Medulla oblongata (tissue), 1 donor: ENCODE data around the gene KDM5C.

Source experiments
- DNase-seq: peaks from one replicate; pipeline ENCODE4 v3.0.0-alpha.2; 2015; ENCODE audit errors: extremely low spot score

Gene KDM5C

GRCh38 chrX:53250556-53250955 lies 25.5 kb upstream of the KDM5C start:
- DNase-seq, result no peak

GRCh38 chrX:53249408-53250042 lies 24.5 kb upstream of the KDM5C start:
- DNase-seq, result no peak

- DNase-seq, result no peak
Measured at GRCh38 chrX:53247928-53248327, 22.9 kb upstream of the KDM5C start.

- DNase-seq, result no peak
Measured at GRCh38 chrX:53246231-53246630, 21.2 kb upstream of the KDM5C start.

GRCh38 chrX:53244610-53245009 lies 19.6 kb upstream of the KDM5C start:
- no peak for DNase-seq

GRCh38 chrX:53242310-53242709 lies 17.3 kb upstream of the KDM5C start:
- DNase-seq, result no peak

GRCh38 chrX:53241558-53241957 lies 16.6 kb upstream of the KDM5C start:
- DNase-seq, result no peak

GRCh38 chrX:53239474-53239873 lies 14.5 kb upstream of the KDM5C start:
- no peak for DNase-seq

GRCh38 chrX:53237056-53237455 lies 12.0 kb upstream of the KDM5C start:
- no peak for DNase-seq

GRCh38 chrX:53236025-53236679 lies 11.1 kb upstream of the KDM5C start:
- DNase-seq, result no peak

- no peak for DNase-seq
Measured at GRCh38 chrX:53235566-53235965, 10.6 kb upstream of the KDM5C start.

- DNase-seq, result no peak
Measured at GRCh38 chrX:53234484-53234883, 9.5 kb upstream of the KDM5C start.

- DNase-seq, result no peak
Measured at GRCh38 chrX:53233536-53233935, 8.5 kb upstream of the KDM5C start.

- no peak for DNase-seq
Measured at GRCh38 chrX:53230116-53230515, 5.1 kb upstream of the KDM5C start.

- no peak for DNase-seq
Measured at GRCh38 chrX:53227224-53227765, 2.3 kb upstream of the KDM5C start.

GRCh38 chrX:53223955-53224859 lies 800 bp downstream of the KDM5C start:
- DNase-seq, result no peak

- DNase-seq, result no peak
Measured at GRCh38 chrX:53223068-53223693, 1.8 kb downstream of the KDM5C start.

GRCh38 chrX:53211391-53211978 lies 13.5 kb downstream of the KDM5C start:
- DNase-seq, result no peak

- no peak for DNase-seq
Measured at GRCh38 chrX:53196678-53197077, 28.3 kb downstream of the KDM5C start.

GRCh38 chrX:53195401-53195800 lies 29.6 kb downstream of the KDM5C start:
- DNase-seq, result no peak

- DNase-seq, result no peak
Measured at GRCh38 chrX:53194308-53194707, 30.7 kb downstream of the KDM5C start.

GRCh38 chrX:53193093-53193492 lies 31.9 kb downstream of the KDM5C start:
- no peak for DNase-seq
